Measurements from ENCODE around the gene ALG5. TPM values are rescaled to one million over a fixed set of nuclear protein-coding genes. Genes with fewer than 3 reads are reported as not detected.

The ALG5 gene
- polyA plus RNA-seq, 1 of the 3 experiments (the other 2 are of a cell fraction): 24.2 TPM

- H4K20me1 ChIP-seq (ENCODE audit: insufficient read depth): no peaks in the 10 kb centered on the region
- WGBS (ENCODE audit: low lambda C conversion rate): 0% methylated on average over 17 of the region's 21 CpGs
- peaks cover 26% of the 10 kb centered on the region for H3F3A ChIP-seq (replicated peaks; ENCODE audit: insufficient read depth)
- no peaks in the 10 kb centered on the region for H3K27me3 ChIP-seq (ENCODE audit: insufficient read depth)
- CTCF ChIA-PET: interaction anchor here (0.7 to 3.8 kb wide), 14 partner anchors 9 to 147 kb away, joined by 3 to 26 read pairs (median 8); no protein-coding TSS in a partner anchor
- POLR2A ChIA-PET: no interaction called here
- H2AFZ ChIP-seq (ENCODE audit: low read depth): peak overlapping the region; percentile 61
- H3K4me2 ChIP-seq: peak overlapping the region; percentile 98
- peaks cover 9 to 13% of the 10 kb centered on the region in 2 experiments; a peak in 3 of 4 replicates for H3K4me1 ChIP-seq (ENCODE audit: control insufficient read depth in 1 of 2, insufficient read depth in 2 of 2, low read depth in 1 of 2, low read length in 1 of 2)
- peaks cover 18 to 36% of the 10 kb centered on the region in 2 experiments for H3K36me3 ChIP-seq (replicated peaks in 1 of 2; ENCODE audit: control insufficient read depth in 1 of 2, insufficient read depth in 2 of 2, low read length in 1 of 2)
- no peaks in the 10 kb centered on the region for H3K9me2 ChIP-seq
- TF ChIP-seq FOSL2 (IDR thresholded peaks at IDR 0.05; ENCODE audit: borderline replicate concordance, low read depth) (no peak), POLR2AphosphoS5 (IDR thresholded peaks at IDR 0.05; ENCODE audit: low read depth, low read length) (no peak), EZH2phosphoT487 (IDR thresholded peaks at IDR 0.05; ENCODE audit: borderline replicate concordance, low read depth) (no peak), JUND (IDR thresholded peaks at IDR 0.05) (no peak), GATA2 (CRISPR knock-in tag; IDR thresholded peaks at IDR 0.05) (no peak), NRF1 (IDR thresholded peaks at IDR 0.05; ENCODE audit: low read depth, low read length) (no peak), TEAD4 (IDR thresholded peaks at IDR 0.05; ENCODE audit: borderline replicate concordance, insufficient read depth) (no peak), RAD21 (IDR thresholded peaks at IDR 0.05; ENCODE audit: low read length) (no peak), MEF2A (IDR thresholded peaks at IDR 0.05; ENCODE audit: borderline replicate concordance, low read depth) (no peak), USF2 (IDR thresholded peaks at IDR 0.05; ENCODE audit: borderline replicate concordance, low read depth, low read length) (no peak), SMC3 (IDR thresholded peaks at IDR 0.05; ENCODE audit: low read depth, low read length) (no peak), USF1 (IDR thresholded peaks at IDR 0.05; ENCODE audit: borderline replicate concordance, low read depth) (no peak), FOXJ3 (CRISPR knock-in tag; IDR thresholded peaks at IDR 0.05) (no peak)
- TF ChIP-seq, protein P1, sequence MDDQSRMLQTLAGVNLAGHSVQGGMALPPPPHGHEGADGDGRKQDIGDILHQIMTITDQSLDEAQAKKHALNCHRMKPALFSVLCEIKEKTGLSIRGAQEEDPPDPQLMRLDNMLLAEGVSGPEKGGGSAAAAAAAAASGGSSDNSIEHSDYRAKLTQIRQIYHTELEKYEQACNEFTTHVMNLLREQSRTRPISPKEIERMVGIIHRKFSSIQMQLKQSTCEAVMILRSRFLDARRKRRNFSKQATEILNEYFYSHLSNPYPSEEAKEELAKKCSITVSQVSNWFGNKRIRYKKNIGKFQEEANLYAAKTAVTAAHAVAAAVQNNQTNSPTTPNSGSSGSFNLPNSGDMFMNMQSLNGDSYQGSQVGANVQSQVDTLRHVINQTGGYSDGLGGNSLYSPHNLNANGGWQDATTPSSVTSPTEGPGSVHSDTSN (IDR thresholded peaks at IDR 0.05): no peak
- TF ChIP-seq, protein P2, sequence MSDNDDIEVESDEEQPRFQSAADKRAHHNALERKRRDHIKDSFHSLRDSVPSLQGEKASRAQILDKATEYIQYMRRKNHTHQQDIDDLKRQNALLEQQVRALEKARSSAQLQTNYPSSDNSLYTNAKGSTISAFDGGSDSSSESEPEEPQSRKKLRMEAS (IDR thresholded peaks at IDR 0.05; ENCODE audit: low read depth): no peak
- peak overlapping the region; percentile 86 to 91 for H3K27ac ChIP-seq (ENCODE audit: low read depth in 2 of 2, low read length in 1 of 2)
- H3K9ac ChIP-seq: peak overlapping the region; percentile 94
- peak overlapping the region; percentile 96 to 98 for H3K4me3 ChIP-seq (ENCODE audit: low read depth in 2 of 2, low read length in 1 of 2)
- peaks cover 78% of the 10 kb centered on the region for H3K79me2 ChIP-seq (ENCODE audit: insufficient read depth)
- DNase-seq: peak; percentile 57
- H3K9me3 ChIP-seq: no peaks in the 10 kb centered on the region
Observed at GRCh38 chr13:36998624-36999041, 507 bp downstream of the ALG5 start.

Measured in SK-N-SH (cell line).